ENCODE data around the gene LOC128125822.

Gene LOC128125822

DNA sequence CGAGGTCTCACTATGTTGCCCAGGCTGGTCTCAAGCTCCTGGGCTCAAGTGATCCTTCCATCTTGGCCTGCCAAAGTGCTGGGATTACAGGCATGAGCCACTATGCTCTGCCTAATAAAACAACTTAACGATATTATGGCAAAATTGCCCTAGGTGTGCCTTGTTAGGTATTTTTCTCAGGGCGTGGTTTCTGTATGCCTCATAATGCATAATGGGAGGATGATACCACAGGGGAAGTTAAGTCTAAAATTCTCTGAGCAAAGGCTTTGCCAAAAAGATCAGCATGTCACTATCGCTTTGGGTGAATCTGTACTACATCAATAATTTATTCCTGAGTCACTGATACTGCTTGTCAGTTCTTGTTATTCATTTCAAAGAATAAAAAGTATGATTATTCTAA, 15.9 kb upstream of the LOC128125822 start:
- Histone ChIP-seq H3K79me2 (ENCODE audit: low read length) (no peaks in the 10 kb centered on the region), H3K27me3 (ENCODE audit: low read length) (no peaks in the 10 kb centered on the region), H3K27ac (ENCODE audit: low read length) (no peak overlapping the region), H3K4me2 (ENCODE audit: low read length) (no peak overlapping the region), H3K9ac (ENCODE audit: low read length) (no peak overlapping the region), H3F3A (ENCODE audit: low read length, unreplicated experiment) (no peaks in the 10 kb centered on the region), H3K36me3 (ENCODE audit: low read depth, low read length) (no peaks in the 10 kb centered on the region), H3K9me2 (replicated peaks; ENCODE audit: low read length) (no peaks in the 10 kb centered on the region), H3K4me1 (ENCODE audit: insufficient read depth, low read length) (peaks cover 5% of the 10 kb centered on the region; the same call in 1 of the 2 replicates), H4K20me1 (ENCODE audit: low read length) (no peaks in the 10 kb centered on the region), H2AFZ (ENCODE audit: low read length) (no peak overlapping the region), H3K9me3 (ENCODE audit: low read length) (no peaks in the 10 kb centered on the region), H3K4me3 (ENCODE audit: low read length) (no peak overlapping the region)
- BruUV-seq (replicated peaks), result no TSS peak
- ChIA-PET POLR2A (ENCODE audit: unreplicated experiment) (no interaction called here), CTCF (no interaction called here)
- intact Hi-C loops (cut with micrococcal nuclease), result no loop called here
- ATAC-seq (no peak), DNase-seq (no peak)
- TF ChIP-seq EZH2 (IDR thresholded peaks at IDR 0.05; ENCODE audit: low read length, unreplicated experiment), result no peak
- TF ChIP-seq, protein P1, sequence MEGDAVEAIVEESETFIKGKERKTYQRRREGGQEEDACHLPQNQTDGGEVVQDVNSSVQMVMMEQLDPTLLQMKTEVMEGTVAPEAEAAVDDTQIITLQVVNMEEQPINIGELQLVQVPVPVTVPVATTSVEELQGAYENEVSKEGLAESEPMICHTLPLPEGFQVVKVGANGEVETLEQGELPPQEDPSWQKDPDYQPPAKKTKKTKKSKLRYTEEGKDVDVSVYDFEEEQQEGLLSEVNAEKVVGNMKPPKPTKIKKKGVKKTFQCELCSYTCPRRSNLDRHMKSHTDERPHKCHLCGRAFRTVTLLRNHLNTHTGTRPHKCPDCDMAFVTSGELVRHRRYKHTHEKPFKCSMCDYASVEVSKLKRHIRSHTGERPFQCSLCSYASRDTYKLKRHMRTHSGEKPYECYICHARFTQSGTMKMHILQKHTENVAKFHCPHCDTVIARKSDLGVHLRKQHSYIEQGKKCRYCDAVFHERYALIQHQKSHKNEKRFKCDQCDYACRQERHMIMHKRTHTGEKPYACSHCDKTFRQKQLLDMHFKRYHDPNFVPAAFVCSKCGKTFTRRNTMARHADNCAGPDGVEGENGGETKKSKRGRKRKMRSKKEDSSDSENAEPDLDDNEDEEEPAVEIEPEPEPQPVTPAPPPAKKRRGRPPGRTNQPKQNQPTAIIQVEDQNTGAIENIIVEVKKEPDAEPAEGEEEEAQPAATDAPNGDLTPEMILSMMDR (conservative IDR thresholded peaks at IDR 0.05; ENCODE audit: low read depth, low read length), result no peak
- no peak for TF ChIP-seq EZH2phosphoT487 (IDR thresholded peaks at IDR 0.05; ENCODE audit: borderline replicate concordance, low read length)

DNA sequence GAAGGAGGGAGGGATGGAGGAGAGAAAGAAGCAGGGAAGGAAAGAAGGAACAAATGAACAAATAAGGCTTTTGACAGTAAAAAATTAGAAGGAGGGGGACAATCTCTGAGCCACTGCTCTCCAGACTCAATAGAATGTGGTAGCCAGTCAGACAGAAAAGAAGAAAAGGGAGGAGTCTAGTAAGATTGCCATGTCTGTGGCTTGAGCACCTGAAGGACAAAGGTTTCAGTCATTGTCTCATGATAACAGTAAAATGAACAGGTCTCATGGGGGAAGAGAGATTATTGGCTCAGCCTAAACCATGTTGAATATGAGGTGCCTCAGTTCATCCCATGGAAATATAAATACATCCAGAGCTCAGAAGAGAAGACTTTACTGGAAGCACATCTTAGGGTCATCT, 14.0 kb upstream of the LOC128125822 start:
- no TSS peak for BruUV-seq (replicated peaks)
- CTCF ChIA-PET, result no interaction called here
- H4K20me1 ChIP-seq (ENCODE audit: low read length), result no peaks in the 10 kb centered on the region
- H3K9ac ChIP-seq (ENCODE audit: low read length), result no peak overlapping the region
- TF ChIP-seq, protein P1 (conservative IDR thresholded peaks at IDR 0.05; ENCODE audit: low read depth, low read length), result no peak
- TF ChIP-seq EZH2 (IDR thresholded peaks at IDR 0.05; ENCODE audit: low read length, unreplicated experiment), result no peak
- no peak for TF ChIP-seq EZH2phosphoT487 (IDR thresholded peaks at IDR 0.05; ENCODE audit: borderline replicate concordance, low read length)
- no peak overlapping the region for H2AFZ ChIP-seq (ENCODE audit: low read length)
- H3K27ac ChIP-seq (ENCODE audit: low read length), result no peak overlapping the region
- H3K4me2 ChIP-seq (ENCODE audit: low read length), result no peak overlapping the region
- H3K4me1 ChIP-seq (ENCODE audit: insufficient read depth, low read length), result peaks cover 8% of the 10 kb centered on the region; the same call in 1 of the 2 replicates
- ATAC-seq (no peak), DNase-seq (no peak)
- intact Hi-C loops (cut with micrococcal nuclease), result no loop called here
- H3K9me3 ChIP-seq (ENCODE audit: low read length), result no peaks in the 10 kb centered on the region
- no peaks in the 10 kb centered on the region for H3K79me2 ChIP-seq (ENCODE audit: low read length)
- no peak overlapping the region for H3K4me3 ChIP-seq (ENCODE audit: low read length)
- no peaks in the 10 kb centered on the region for H3F3A ChIP-seq (ENCODE audit: low read length, unreplicated experiment)
- no peaks in the 10 kb centered on the region for H3K9me2 ChIP-seq (replicated peaks; ENCODE audit: low read length)
- no peaks in the 10 kb centered on the region for H3K36me3 ChIP-seq (ENCODE audit: low read depth, low read length)
- POLR2A ChIA-PET (ENCODE audit: unreplicated experiment), result no interaction called here
- no peaks in the 10 kb centered on the region for H3K27me3 ChIP-seq (ENCODE audit: low read length)

DNA sequence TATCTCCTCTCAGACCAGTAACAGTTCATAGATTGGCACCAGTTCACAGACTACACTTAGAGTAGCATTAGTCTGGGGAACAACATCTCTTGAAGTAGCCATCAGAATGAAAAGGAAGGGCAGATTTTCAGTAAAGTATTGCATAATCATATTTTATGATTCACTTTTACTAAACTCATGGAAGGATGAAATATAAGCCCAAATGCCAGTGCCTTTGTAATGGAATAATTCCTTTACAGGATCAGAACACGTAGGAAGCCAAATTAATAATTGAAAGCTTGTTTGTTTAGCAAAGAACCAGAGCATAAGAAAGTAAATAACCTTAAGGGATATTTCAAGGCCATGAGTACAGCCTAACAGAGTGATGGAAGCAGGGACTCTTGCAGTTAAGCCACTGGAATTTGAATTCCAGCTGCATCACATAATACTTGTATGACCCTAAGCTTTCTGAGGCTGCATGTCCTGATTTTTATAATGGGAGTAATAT, 11.4 kb upstream of the LOC128125822 start:
- Histone ChIP-seq H3K9me2 (replicated peaks; ENCODE audit: low read length) (no peaks in the 10 kb centered on the region), H3K27me3 (ENCODE audit: low read length) (no peaks in the 10 kb centered on the region), H3K36me3 (ENCODE audit: low read depth, low read length) (no peaks in the 10 kb centered on the region), H3K9me3 (ENCODE audit: low read length) (no peaks in the 10 kb centered on the region), H3K27ac (ENCODE audit: low read length) (peak overlapping the region; percentile 58), H3K4me2 (ENCODE audit: low read length) (0 out of 2 replicates have a peak overlapping the region, but pooled peaks have one; percentile 8), H3K79me2 (ENCODE audit: low read length) (no peaks in the 10 kb centered on the region), H2AFZ (ENCODE audit: low read length) (no peak overlapping the region), H3F3A (ENCODE audit: low read length, unreplicated experiment) (no peaks in the 10 kb centered on the region), H3K4me3 (ENCODE audit: low read length) (no peak overlapping the region), H4K20me1 (ENCODE audit: low read length) (no peaks in the 10 kb centered on the region), H3K4me1 (ENCODE audit: insufficient read depth, low read length) (peaks cover 12% of the 10 kb centered on the region), H3K9ac (ENCODE audit: low read length) (no peak overlapping the region)
- ChIA-PET CTCF (no interaction called here), POLR2A (ENCODE audit: unreplicated experiment) (no interaction called here)
- TF ChIP-seq EZH2phosphoT487 (IDR thresholded peaks at IDR 0.05; ENCODE audit: borderline replicate concordance, low read length) (no peak), EZH2 (IDR thresholded peaks at IDR 0.05; ENCODE audit: low read length, unreplicated experiment) (no peak)
- TF ChIP-seq, protein P1 (conservative IDR thresholded peaks at IDR 0.05; ENCODE audit: low read depth, low read length), result no peak
- ATAC-seq (peak; percentile 68), DNase-seq (peak; percentile 67)
- no TSS peak for BruUV-seq (replicated peaks)
- intact Hi-C loops (cut with micrococcal nuclease), result no loop called here

Measured in PC-3 (cell line).